Osteoblast (primary cell): Measurements from ENCODE around the gene KBTBD12. TPM values are rescaled to one million over a fixed set of nuclear protein-coding genes. Genes with fewer than 3 reads are reported as not detected.

Experiments
- DNase-seq: peaks from one replicate; pipeline ENCODE4 v3.0.0; 2011; ENCODE audit warnings: low spot score, mixed read lengths; ENCODE audit not compliant: insufficient read length; ENCODE audit errors: missing footprints
- H2AFZ ChIP-seq: 2 replicates; pipeline ENCODE4 v1.6.0; 2011; ENCODE audit warnings: mild to moderate bottlenecking, low read length
- H3K27ac ChIP-seq: 2 replicates; pipeline ENCODE4 v1.5.1; 2011; ENCODE audit warnings: mild to moderate bottlenecking, low read depth, low read length, moderate library complexity
- H3K27me3 ChIP-seq: 2 replicates; pipeline ENCODE4 v1.6.0; 2012; ENCODE audit warnings: mild to moderate bottlenecking, control low read depth, inconsistent platforms, low read length, moderate library complexity; ENCODE audit not compliant: insufficient read depth
- H3K36me3 ChIP-seq: 2 replicates; pipeline ENCODE4 v1.5.1; 2011; ENCODE audit warnings: mild to moderate bottlenecking, low read length, control low read depth, moderate library complexity; ENCODE audit not compliant: insufficient read depth
- H3K4me1 ChIP-seq: 2 replicates; pipeline ENCODE4 v1.5.1; 2011; ENCODE audit warnings: mild to moderate bottlenecking, low read length, control low read depth, moderate library complexity; ENCODE audit not compliant: insufficient read depth
- H3K4me2 ChIP-seq: 2 replicates; pipeline ENCODE4 v1.6.0; 2011; ENCODE audit warnings: mild to moderate bottlenecking, low read length; ENCODE audit not compliant: insufficient read depth
- H3K4me3 ChIP-seq: fragments of 200-600 bp; sonication (generic); 3 replicates; pipeline ENCODE4 v1.5.1; 2012; ENCODE audit warnings: mild to moderate bottlenecking, low read length, inconsistent platforms; ENCODE audit not compliant: insufficient read depth
- H3K79me2 ChIP-seq: 2 replicates; pipeline ENCODE4 v1.6.0; 2012; ENCODE audit warnings: mild to moderate bottlenecking, low read length, control low read depth, inconsistent platforms; ENCODE audit not compliant: insufficient read depth
- H3K9me3 ChIP-seq: 2 replicates; pipeline ENCODE4 v1.5.1; 2011; ENCODE audit warnings: low read depth, low read length, control low read depth
- H4K20me1 ChIP-seq: 2 replicates; pipeline ENCODE4 v1.6.0; 2012; ENCODE audit warnings: mild to moderate bottlenecking, low read length, control low read depth; ENCODE audit not compliant: insufficient read depth
- total RNA-seq: library from RNA; depleted of rRNA; stranded (reverse); fragments of >200 nt; gene quantifications from 2 replicates; pipeline ENCODE4 v1.2.3, GENCODE V29; 2012
- TF ChIP-seq, protein P1 (sequence below): IDR thresholded peaks from 2 replicates; pipeline ENCODE4 v1.5.1; 2011; ENCODE audit warnings: mild to moderate bottlenecking, low read depth, low read length, moderate library complexity; ENCODE audit errors: extremely low read depth

KBTBD12 gene
- total RNA-seq, 1 donor = not detected

DNA sequence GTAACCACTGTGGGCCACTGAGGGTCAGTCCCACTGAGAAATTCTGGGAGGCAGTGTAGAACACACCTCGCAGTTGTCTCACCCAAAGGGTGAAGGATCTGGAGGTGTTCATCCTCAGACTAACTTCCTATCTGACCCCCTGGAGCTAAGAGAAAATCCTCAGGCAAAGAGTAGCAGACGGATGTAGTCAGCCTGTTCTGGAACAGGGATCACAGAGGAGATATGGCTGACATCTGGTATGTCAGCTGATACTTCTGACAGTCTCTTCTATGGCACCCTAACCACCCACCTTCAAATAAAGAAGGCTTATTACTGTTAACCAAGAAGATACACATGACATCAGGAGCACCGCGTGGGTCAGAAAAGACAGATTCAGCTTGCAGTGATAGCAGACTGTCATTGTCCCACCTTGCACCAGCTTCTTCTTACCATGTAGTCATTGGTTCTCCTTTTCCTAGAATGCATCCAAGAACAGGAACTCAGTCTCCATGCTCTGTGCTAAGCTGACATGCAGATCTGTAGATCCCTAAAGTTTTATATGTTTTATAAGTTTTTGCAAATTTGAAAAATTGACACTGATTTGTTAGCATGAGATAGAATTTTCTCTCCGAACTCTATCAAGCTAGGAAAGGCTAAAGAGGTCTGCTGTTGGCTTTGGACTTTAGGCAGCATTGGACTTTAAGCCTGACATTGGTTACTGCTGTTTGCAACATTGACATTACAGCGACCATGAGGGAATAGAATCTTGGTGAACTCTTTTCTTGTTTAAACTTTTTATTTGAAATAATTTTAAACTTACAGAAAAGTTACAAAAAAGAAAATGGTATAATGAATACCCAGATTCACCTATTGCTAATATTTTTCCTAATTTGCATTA lies 60.4 kb downstream of the KBTBD12 start:
- Histone ChIP-seq H4K20me1 (no peaks in the 10 kb centered on the region), H3K4me2 (no peak overlapping the region), H3K9me3 (no peaks in the 10 kb centered on the region), H3K4me3 (no peak overlapping the region), H3K27me3 (peaks cover 44% of the 10 kb centered on the region), H2AFZ (no peak overlapping the region), H3K27ac (no peak overlapping the region), H3K36me3 (no peaks in the 10 kb centered on the region), H3K4me1 (no peaks in the 10 kb centered on the region), H3K79me2 (no peaks in the 10 kb centered on the region)
- TF ChIP-seq, protein P1, sequence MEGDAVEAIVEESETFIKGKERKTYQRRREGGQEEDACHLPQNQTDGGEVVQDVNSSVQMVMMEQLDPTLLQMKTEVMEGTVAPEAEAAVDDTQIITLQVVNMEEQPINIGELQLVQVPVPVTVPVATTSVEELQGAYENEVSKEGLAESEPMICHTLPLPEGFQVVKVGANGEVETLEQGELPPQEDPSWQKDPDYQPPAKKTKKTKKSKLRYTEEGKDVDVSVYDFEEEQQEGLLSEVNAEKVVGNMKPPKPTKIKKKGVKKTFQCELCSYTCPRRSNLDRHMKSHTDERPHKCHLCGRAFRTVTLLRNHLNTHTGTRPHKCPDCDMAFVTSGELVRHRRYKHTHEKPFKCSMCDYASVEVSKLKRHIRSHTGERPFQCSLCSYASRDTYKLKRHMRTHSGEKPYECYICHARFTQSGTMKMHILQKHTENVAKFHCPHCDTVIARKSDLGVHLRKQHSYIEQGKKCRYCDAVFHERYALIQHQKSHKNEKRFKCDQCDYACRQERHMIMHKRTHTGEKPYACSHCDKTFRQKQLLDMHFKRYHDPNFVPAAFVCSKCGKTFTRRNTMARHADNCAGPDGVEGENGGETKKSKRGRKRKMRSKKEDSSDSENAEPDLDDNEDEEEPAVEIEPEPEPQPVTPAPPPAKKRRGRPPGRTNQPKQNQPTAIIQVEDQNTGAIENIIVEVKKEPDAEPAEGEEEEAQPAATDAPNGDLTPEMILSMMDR = no peak
- no peak for DNase-seq

DNA sequence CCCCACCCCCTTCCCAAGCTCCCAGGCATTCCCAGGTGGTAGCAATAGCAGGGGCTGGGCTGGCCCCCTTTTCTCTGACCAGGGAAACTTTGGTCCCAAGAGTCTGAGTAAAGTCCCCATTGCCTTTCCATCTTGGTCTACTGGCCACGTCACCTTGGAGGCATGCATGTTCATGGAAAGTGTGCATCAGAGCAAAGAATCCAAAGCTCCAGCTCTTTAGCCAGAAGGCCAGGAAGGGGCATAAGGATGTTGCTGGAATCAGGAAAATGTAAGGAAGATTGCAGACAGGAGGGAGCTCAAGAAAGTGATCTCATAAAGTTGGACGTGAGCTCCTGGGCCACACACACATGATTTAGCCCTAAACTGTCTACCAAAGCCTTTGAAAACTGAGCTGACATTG lies 63.6 kb downstream of the KBTBD12 start:
- no peaks in the 10 kb centered on the region for H3K4me1 ChIP-seq
- DNase-seq = no peak
- TF ChIP-seq, protein P1 = no peak
- H3K79me2 ChIP-seq = no peaks in the 10 kb centered on the region
- peaks cover 24% of the 10 kb centered on the region for H3K27me3 ChIP-seq
- no peak overlapping the region for H2AFZ ChIP-seq
- no peaks in the 10 kb centered on the region for H3K9me3 ChIP-seq
- H4K20me1 ChIP-seq = no peaks in the 10 kb centered on the region
- no peak overlapping the region for H3K4me2 ChIP-seq
- H3K27ac ChIP-seq = no peak overlapping the region
- no peaks in the 10 kb centered on the region for H3K36me3 ChIP-seq
- H3K4me3 ChIP-seq = no peak overlapping the region

GRCh38 chr3:127979473-127979872 lies 64.4 kb downstream of the KBTBD12 start:
- Histone ChIP-seq H3K27me3 (peaks cover 16% of the 10 kb centered on the region), H4K20me1 (no peaks in the 10 kb centered on the region), H3K9me3 (no peaks in the 10 kb centered on the region), H2AFZ (no peak overlapping the region), H3K4me3 (no peak overlapping the region), H3K27ac (no peak overlapping the region), H3K79me2 (no peaks in the 10 kb centered on the region), H3K4me1 (no peaks in the 10 kb centered on the region), H3K36me3 (no peaks in the 10 kb centered on the region), H3K4me2 (no peak overlapping the region)
- DNase-seq = no peak
- TF ChIP-seq, protein P1 = no peak

DNA sequence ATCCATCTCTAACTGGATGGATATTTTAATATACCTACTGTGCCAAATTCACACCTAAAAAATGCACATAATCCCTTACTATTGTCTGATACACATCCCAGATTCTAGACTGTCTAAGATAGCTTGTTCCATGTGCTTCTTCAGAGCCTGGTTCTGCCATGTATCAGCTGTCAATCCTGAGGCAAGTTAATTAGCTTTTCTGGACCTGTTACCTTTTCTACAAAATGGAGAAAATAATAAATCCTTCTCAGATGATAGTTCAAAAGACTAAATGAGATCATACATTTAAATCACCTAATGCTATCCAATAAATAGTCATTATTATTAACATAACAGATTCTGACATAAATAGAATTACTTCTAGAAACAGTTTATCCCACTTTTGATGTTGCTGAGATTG lies 66.1 kb downstream of the KBTBD12 start:
- H3K9me3 ChIP-seq = no peaks in the 10 kb centered on the region
- H4K20me1 ChIP-seq = no peaks in the 10 kb centered on the region
- DNase-seq = no peak
- no peak overlapping the region for H3K4me3 ChIP-seq
- H3K27ac ChIP-seq = no peak overlapping the region
- H3K4me2 ChIP-seq = no peak overlapping the region
- H3K79me2 ChIP-seq = no peaks in the 10 kb centered on the region
- peaks cover 6% of the 10 kb centered on the region for H3K27me3 ChIP-seq
- H3K4me1 ChIP-seq = no peaks in the 10 kb centered on the region
- TF ChIP-seq, protein P1 = no peak
- no peak overlapping the region for H2AFZ ChIP-seq
- H3K36me3 ChIP-seq = no peaks in the 10 kb centered on the region
